Measurements from ENCODE around the gene LCTL. TPM values are rescaled to one million over a fixed set of nuclear protein-coding genes. Genes with fewer than 3 reads are reported as not detected.

Gene LCTL
- total and polyA plus RNA-seq, 3 donors from 2014 or later: 0.16 to 0.19 TPM; not detected in 1

DNA sequence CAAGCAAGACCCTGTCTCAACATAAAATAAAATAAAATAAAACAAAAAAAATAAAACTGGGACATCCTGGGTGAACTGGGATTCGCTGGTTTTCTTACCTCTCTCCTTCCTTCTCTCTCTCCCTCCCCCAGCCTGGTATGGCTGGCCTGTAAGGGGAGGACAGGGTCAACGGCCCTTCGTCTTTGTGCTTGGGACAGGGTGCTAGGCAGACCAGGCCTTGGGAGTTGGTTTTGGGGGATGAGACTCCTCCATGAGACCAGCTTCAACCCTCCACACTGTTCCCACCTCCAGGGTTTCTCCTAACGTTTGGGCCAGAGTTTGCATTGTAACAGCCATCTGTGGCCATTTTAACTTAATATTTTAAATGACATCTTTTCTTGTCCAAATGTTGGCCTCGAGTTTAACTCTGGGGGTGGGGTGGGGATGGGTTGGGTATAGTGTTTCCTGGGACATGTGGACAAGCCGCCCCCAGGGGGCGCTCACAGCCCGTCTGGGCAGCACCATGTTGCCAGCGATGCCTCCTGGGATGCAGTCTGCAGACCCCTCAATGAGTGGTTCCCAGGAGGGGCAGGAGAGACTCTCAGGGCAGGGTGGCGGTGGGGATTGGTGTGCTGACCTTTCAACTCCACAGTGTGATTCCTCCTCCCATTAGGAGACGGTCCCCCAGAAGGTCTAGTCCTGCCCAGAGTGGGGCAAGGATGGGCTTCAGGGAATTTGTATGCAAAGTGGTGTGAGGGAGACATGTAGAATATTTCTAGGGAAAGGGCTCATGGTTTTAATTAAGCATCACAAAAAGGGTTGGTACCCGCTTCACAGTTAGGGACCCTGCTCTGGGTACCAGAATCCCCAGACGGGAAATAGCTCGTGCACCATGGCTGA is 37.7 kb upstream of the LCTL start:
- peak; percentile 74 for DNase-seq
- TF ChIP-seq CTCF (IDR thresholded peaks at IDR 0.05): peak; percentile 58 to 77 (median 59)
- TF ChIP-seq POLR2A (IDR thresholded peaks at IDR 0.05): no peak
- H3K27me3 ChIP-seq: no peaks in the 10 kb centered on the region
- H3K4me1 ChIP-seq: no peaks in the 10 kb centered on the region
- WGBS, 2 donors: 50 to 55% methylated on average over 14 of the region's 14 CpGs
- H3K36me3 ChIP-seq (ENCODE audit: low read depth, missing control alignments): no peaks in the 10 kb centered on the region
- no peaks in the 10 kb centered on the region for H3K9me3 ChIP-seq
- intact Hi-C loops (cut with DNase I; ENCODE audit: low total_unique reads): loop anchor here (5.0 to 10.0 kb wide), 2 partner anchors 174 to 251 kb away; no protein-coding TSS in a partner anchor
- H3K4me3 ChIP-seq: no peak overlapping the region
- H3K27ac ChIP-seq: no peak overlapping the region

DNA sequence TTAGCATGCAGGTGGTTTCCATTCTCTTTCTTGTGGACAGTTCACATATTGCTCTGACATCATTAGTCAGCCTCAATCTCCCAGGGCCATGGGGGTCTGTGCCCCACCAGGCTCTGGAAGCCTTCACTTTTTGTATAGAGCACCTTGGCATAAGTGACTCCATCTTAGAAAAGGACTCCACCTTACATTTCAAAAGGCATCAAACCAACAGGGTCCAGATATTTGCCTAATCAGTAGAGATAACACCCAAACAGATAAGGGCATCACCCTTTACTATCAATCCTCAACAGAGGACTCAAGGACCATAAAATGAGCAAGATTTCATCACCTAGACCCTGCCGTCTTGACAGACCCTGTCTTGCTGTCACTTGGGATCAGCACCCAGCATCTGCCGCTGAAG is 35.7 kb upstream of the LCTL start:
- WGBS, 2 donors: 37 to 68% methylated on average over 2 of the region's 2 CpGs
- Histone ChIP-seq H3K27me3 (no peaks in the 10 kb centered on the region), H3K4me1 (no peaks in the 10 kb centered on the region), H3K27ac (no peak overlapping the region), H3K36me3 (ENCODE audit: low read depth, missing control alignments) (no peaks in the 10 kb centered on the region), H3K4me3 (no peak overlapping the region), H3K9me3 (no peaks in the 10 kb centered on the region)
- DNase-seq: no peak
- no peak for TF ChIP-seq POLR2A (IDR thresholded peaks at IDR 0.05)
- TF ChIP-seq CTCF (IDR thresholded peaks at IDR 0.05): no peak
- intact Hi-C loops (cut with DNase I; ENCODE audit: low total_unique reads): loop anchor here (5.0 to 10.0 kb wide), 2 partner anchors 176 to 253 kb away; no protein-coding TSS in a partner anchor

DNA sequence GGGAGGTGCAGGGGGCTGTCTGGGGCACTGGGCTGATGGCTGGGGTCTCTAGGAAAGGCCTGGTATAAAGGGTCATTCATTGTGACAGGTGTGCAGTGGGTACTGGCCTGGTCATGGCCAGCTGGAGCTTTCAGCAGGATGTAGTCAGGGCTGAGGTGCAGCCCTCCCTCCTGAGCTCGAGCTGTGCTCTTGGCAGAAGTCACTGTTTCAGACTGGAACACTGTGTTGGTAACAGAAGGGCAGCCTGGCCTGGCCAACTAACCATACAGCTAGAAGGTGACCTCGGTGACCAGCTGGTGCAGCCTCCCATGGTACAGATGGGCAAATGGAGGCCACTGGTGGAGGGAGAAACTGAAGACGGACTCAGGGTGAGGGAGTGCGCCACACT is 34.4 kb upstream of the LCTL start:
- TF ChIP-seq CTCF (IDR thresholded peaks at IDR 0.05) (no peak), POLR2A (IDR thresholded peaks at IDR 0.05) (no peak)
- no peaks in the 10 kb centered on the region for H3K9me3 ChIP-seq
- no peaks in the 10 kb centered on the region for H3K4me1 ChIP-seq
- no peak overlapping the region for H3K4me3 ChIP-seq
- H3K27ac ChIP-seq: no peak overlapping the region
- no peak for DNase-seq
- no peaks in the 10 kb centered on the region for H3K27me3 ChIP-seq
- no peaks in the 10 kb centered on the region for H3K36me3 ChIP-seq (ENCODE audit: low read depth, missing control alignments)
- intact Hi-C loops (cut with DNase I; ENCODE audit: low total_unique reads): loop anchor here (5.0 to 10.0 kb wide), 2 partner anchors 177 to 255 kb away; no protein-coding TSS in a partner anchor
- 55 to 90% methylated on average over 3 to 4 of the region's 4 CpGs for WGBS, 2 donors

- no peaks in the 10 kb centered on the region for H3K9me3 ChIP-seq
- no peaks in the 10 kb centered on the region for H3K4me1 ChIP-seq
- H3K27ac ChIP-seq: no peak overlapping the region
- no peak for TF ChIP-seq CTCF (IDR thresholded peaks at IDR 0.05)
- no peak for TF ChIP-seq POLR2A (IDR thresholded peaks at IDR 0.05)
- intact Hi-C loops (cut with DNase I; ENCODE audit: low total_unique reads): loop anchor here (5.0 to 10.0 kb wide), 2 partner anchors 178 to 255 kb away; no protein-coding TSS in a partner anchor
- WGBS, 2 donors: 86 to 88% methylated on average over 13 of the region's 13 CpGs
- DNase-seq: no peak
- H3K4me3 ChIP-seq: no peak overlapping the region
- H3K27me3 ChIP-seq: no peaks in the 10 kb centered on the region
- no peaks in the 10 kb centered on the region for H3K36me3 ChIP-seq (ENCODE audit: low read depth, missing control alignments)
These were observed 33.9 kb upstream of the LCTL start for GRCh38 chr15:66599536-66600239.

Data from testis (tissue), 3 donors.